B cell (primary cell): Measurements from ENCODE around the gene GNB1.

ENCODE experiments used
- EZH2 ChIP-seq: IDR thresholded peaks from 2 replicates; pipeline ENCODE4 v1.6.1; 2012; ENCODE audit warnings: borderline replicate concordance, low read depth, mild to moderate bottlenecking, moderate library complexity, low read length; ENCODE audit not compliant: insufficient read depth, poor library complexity, severe bottlenecking
- TF ChIP-seq, protein P1 (sequence below): fragments of 200-600 bp; IDR thresholded peaks from one replicate; pipeline ENCODE4 v1.8.0; 2022; ENCODE audit warnings: antibody characterized with exemption, mild to moderate bottlenecking

DNA sequence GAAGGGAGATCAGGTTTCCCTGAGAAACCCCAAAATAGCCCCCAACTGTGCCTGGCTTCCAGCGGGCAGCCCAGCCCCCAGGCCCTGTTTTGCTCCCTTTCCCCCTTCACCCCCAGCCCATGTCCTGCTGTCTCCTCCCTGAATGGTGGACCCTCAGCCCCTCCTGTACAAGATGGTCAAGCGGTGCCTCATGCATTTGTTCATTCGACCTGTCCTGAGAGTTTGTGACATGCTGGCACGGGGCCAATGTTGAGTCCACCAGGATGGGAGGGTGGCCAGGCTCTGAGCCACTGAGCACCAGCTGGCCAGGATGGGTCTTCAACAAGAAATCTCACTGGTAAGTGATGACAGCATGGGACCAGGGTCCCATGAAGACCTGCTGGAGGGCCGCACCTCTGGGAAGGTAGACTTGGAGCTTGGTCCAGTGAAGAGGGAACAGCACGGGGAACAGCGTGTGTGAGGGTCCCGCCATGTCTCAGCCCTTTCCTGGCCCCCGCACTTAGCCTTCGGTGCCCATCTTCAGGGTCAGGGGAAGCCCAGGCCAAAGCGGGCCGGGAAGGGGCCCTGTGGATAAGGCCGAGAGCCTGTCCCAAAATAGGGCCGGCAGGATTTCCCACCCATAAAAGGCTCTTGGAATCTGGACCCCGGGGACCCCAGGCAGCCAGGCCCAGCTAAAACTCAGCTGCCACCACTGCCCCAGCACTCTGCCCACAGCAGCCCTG lies 24.2 kb upstream of the GNB1 start, which contains the start of gene CALML6:
- TF ChIP-seq, protein P1, sequence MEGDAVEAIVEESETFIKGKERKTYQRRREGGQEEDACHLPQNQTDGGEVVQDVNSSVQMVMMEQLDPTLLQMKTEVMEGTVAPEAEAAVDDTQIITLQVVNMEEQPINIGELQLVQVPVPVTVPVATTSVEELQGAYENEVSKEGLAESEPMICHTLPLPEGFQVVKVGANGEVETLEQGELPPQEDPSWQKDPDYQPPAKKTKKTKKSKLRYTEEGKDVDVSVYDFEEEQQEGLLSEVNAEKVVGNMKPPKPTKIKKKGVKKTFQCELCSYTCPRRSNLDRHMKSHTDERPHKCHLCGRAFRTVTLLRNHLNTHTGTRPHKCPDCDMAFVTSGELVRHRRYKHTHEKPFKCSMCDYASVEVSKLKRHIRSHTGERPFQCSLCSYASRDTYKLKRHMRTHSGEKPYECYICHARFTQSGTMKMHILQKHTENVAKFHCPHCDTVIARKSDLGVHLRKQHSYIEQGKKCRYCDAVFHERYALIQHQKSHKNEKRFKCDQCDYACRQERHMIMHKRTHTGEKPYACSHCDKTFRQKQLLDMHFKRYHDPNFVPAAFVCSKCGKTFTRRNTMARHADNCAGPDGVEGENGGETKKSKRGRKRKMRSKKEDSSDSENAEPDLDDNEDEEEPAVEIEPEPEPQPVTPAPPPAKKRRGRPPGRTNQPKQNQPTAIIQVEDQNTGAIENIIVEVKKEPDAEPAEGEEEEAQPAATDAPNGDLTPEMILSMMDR, result no peak
- TF ChIP-seq EZH2, result no peak
